Hematopoietic multipotent progenitor cell treated with erythropoietin and hydrocortisone succinate and interleukin-3 and kit ligand, for 8 days (in vitro differentiated cells): ENCODE measurements around the gene PDZD11.
"Not testable (repeated sequence)": the region's sequence is repeated elsewhere in the genome, so short reads cannot be mapped to it uniquely, and the experiment has no call there.

Experiments used
- DNase-seq: peaks from one replicate; pipeline ENCODE4 v3.0.0-alpha.2; 2015

The PDZD11 gene

DNA sequence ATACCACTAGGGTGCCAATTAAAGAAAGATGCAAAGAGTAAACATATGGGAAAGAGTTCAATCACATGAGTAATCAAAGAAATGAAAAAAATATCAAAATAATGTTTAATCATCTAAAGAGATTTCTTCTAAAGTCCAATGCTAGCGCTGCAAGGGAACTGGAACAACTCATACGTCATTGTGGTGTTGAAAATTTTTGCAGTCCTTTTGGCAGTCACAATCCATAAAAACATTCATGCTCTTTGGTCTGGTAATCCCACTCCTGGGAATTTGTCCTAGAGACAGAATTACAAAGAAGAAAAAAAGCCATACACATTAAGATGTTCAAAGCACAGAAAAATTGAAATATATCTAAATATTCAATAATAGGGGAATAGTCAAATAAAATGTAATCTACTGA lies 34.3 kb downstream of the PDZD11 start:
- no peak for DNase-seq

DNA sequence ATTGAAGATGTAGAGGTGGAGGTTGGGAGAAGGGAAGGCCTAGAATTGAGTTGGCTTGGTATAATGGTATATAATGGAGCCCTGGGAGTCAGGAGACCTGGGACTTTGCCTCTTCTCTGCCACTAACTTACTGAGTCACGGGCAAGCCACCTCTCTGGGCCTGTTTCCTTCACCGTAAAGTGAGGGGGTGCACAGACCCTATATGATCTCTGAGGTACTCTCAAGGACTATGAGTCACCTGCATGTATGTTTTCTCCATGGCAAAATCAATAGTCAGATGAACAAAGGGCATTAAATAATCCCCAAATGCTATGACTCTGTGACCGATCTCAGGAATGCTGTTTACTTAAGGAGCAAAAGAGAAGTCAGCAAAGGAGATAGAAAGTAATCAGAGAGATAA lies 34.8 kb downstream of the PDZD11 start:
- DNase-seq, result no peak

DNA sequence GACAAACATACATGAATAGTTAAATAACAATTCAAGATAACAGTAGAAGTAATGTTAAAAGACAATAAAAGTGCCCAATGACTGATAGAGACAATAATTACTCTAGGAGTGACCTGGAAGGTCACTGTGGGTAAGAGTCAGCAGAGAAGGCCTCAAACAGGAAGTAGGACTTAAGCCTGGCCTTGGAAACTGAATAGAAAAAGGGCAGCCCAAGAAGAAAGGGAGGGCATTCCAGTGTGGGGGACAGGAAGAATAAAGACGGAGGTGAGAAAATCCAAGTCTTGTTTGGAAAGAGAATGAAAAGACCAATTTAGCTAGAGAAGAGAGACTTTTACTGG lies 35.7 kb downstream of the PDZD11 start:
- DNase-seq, result no peak

DNA sequence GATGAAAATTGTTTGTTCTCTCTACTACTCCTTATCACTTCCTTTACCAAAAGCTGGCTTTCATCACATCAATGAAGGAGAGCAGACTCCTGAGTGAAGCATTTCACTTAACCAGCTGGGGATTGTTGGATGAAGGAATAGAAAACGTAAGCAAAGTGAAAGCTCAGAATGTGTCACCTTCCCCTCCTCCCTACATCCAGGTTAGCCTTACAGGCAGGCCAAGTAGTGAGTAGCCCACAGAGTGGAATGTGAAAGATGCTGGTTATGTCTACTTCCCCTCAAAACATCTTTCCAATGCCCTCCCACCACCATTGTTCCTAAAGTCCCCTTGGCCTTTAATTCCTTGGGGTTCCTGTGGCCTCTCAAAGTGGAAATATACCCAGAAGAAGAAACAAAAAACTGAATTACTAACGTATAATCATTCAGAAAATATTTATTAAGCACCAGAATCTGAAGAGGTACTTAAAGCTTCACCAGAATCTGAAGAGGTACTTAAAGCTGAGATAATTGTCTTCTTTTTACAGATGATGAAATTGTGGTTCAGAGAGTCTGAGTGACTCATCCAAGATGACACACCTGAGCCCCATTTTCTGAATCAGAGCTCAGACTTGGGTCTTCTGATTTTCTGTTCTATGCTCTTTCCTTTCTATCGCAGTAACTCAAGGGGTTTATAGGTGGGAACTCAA lies 36.2 kb downstream of the PDZD11 start:
- no peak for DNase-seq

DNA sequence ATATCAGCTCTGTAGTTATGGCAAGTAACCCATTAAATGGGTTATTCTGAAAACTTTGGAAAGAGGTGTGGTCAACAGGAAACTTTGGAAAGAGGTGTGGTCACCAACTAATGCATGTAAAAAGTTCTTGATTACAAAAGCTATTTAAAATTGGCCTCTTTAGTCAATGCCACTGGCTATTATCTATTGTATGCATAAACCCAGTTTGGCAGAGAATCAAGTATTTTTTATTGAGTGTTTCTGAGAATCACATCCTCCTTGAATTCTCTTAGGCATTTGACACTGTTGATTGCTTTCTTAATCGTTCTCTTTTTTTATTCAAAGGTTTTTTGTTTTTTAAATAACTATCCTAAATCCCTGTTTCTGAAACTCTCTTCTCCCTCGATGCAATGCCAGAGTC lies 37.2 kb downstream of the PDZD11 start:
- peak; percentile 88 for DNase-seq

DNA sequence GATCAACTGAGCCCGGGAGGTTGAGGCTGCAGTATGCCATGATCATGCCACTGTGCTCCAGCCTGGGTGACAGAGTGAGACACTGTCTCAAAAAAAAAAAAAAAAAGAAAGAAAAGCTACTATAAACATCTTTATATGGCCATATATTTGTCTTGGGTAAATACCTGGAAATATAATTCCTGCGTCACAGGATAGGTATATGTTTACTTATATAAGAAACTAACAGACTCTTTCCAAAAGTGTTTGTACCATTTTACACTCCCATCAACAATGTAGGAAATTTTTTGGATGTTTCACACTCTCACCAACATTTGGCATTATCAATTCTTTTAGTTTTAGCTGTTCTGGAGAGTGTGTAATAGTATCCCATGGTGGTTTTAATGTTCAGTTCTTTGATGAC lies 42.5 kb downstream of the PDZD11 start:
- no peak for DNase-seq

DNA sequence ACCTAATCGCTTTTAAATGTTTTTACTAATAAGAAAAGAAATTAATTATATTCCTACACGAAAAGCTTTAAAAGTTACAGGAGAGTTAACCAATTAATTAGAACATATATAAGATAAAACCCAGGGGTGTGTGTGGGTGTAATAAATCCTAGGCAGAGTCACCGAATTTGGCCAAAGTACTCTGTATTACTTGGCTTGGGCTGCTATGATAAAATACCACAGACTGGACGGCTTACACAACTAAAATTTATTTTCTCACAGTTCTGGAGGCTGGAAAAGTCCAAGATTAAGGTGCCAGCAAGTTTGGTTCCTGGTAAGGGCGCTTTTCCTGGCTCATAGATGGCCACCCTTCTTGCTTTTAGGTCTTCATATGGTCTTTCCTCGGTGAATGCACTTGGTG lies 44.8 kb downstream of the PDZD11 start:
- DNase-seq, result no peak

DNA sequence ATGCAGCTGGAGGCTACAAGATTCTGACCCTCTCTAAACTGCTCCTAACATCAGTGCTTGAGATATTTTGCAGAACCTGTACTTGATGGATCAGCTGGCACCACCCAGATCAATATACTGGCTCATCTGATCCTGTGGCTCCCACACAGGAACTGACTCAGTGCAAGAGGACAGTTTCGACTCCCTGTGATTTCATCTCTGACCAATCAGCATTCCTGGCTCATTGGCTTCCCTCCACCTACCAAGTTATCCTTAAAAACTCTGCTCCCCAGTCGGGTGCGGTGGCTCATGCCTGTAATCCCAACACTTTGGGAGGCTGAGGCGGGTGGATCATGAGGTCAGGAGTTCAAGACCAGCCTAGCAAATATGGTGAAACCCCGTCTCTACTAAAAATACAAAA lies 46.1 kb downstream of the PDZD11 start:
- DNase-seq, result not testable (repeated sequence)

DNA sequence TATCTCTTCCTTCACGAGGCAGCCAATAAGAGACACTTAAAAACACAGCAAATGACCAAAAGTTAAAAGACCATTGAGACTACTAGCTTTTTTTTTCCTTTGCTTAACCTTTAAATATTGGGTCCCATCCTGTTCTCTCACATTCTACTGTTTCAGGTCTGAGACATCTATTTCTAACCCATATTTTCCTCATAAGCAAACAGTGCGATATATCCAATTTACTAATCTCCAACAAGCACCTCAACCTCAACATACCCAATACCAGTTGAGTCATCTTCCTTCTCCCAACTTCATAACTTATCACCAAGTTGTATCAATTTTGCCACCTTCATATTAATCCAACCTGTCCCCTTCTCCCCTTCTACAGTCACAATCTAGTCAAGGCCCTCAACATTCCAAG lies 48.2 kb downstream of the PDZD11 start:
- DNase-seq, result no peak

DNA sequence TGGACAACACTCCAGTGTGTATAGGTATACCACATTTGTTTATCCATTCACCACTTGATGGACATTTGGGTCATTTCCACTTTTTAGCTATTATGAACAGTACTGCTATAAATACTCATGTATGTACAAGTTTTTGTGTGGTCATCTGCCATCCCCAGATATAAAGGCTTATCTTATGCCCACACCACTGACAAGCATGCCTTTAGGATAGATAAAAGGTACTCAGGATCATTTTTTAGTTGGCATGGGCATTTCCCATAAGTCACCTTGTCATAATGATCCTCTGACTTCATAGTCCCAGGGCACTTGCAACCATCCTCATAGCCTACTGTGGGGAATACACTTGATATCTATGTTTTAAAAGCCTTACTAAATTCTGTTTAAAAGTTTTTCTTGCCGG lies 49.0 kb downstream of the PDZD11 start:
- peak; percentile 70 for DNase-seq
